GM12875 (cell line): ENCODE measurements around the gene GRIA3.

Source experiments
- H3K4me3 ChIP-seq: one replicate; pipeline ENCODE4 v1.5.1; 2011; ENCODE audit warnings: low read depth, low read length, control low read depth
- CTCF ChIP-seq: IDR thresholded peaks from 2 replicates; pipeline ENCODE4 v1.5.1; 2011; ENCODE audit warnings: low read depth, mild to moderate bottlenecking, control low read depth, inconsistent platforms, low read length, moderate library complexity, borderline replicate concordance; ENCODE audit not compliant: insufficient read depth

GRIA3 gene

GRCh38 chrX:123486297-123486696, 302.2 kb downstream of the GRIA3 start:
- no peak for TF ChIP-seq CTCF
- no peak overlapping the region for H3K4me3 ChIP-seq

- TF ChIP-seq CTCF, result no peak
- H3K4me3 ChIP-seq, result no peak overlapping the region
Measured at GRCh38 chrX:123487236-123487635, 303.2 kb downstream of the GRIA3 start.

GRCh38 chrX:123487669-123488068, 303.6 kb downstream of the GRIA3 start:
- no peak overlapping the region for H3K4me3 ChIP-seq
- no peak for TF ChIP-seq CTCF

- H3K4me3 ChIP-seq, result no peak overlapping the region
- no peak for TF ChIP-seq CTCF
Measured at GRCh38 chrX:123489011-123489410, 304.9 kb downstream of the GRIA3 start.

GRCh38 chrX:123493857-123494256, 309.8 kb downstream of the GRIA3 start:
- no peak for TF ChIP-seq CTCF
- H3K4me3 ChIP-seq, result no peak overlapping the region

- H3K4me3 ChIP-seq, result no peak overlapping the region
- TF ChIP-seq CTCF, result no peak
Measured at GRCh38 chrX:123499787-123500186, 315.7 kb downstream of the GRIA3 start.

- H3K4me3 ChIP-seq, result no peak overlapping the region
- TF ChIP-seq CTCF, result no peak
Measured at GRCh38 chrX:123504047-123504446, 320.0 kb downstream of the GRIA3 start.
